Activated CD4-positive, CD25-positive, alpha-beta regulatory T cell treated with anti-CD3 and anti-CD28 coated beads, Interleukin-2, amount 50 U/mL, for 24 hours (primary cell): ENCODE results near the gene GHRH.

Source experiments
- ATAC-seq, 2 donors: fragments of 150-1000 bp; cut with Tn5 transposase; one replicate each; pipeline ENCODE4 v1.10.0; 2021; ENCODE audit warnings: mild to moderate bottlenecking in 1 of 2, moderate library complexity in 1 of 2

The GHRH gene

GRCh38 chr20:37260923-37261322 is 691 bp downstream of the GHRH start:
- no peak for ATAC-seq

GRCh38 chr20:37259865-37260264 is 1.7 kb downstream of the GHRH start:
- ATAC-seq, result no peak

GRCh38 chr20:37259031-37259430 is 2.6 kb downstream of the GHRH start:
- ATAC-seq, result no peak

- no peak for ATAC-seq
These were observed 3.6 kb downstream of the GHRH start for GRCh38 chr20:37257988-37258387.

GRCh38 chr20:37257530-37257929 is 4.1 kb downstream of the GHRH start:
- no peak for ATAC-seq

- ATAC-seq, result no peak
These were observed 5.3 kb downstream of the GHRH start for GRCh38 chr20:37256286-37256685.

- ATAC-seq, result no peak
These were observed 7.3 kb downstream of the GHRH start for GRCh38 chr20:37254114-37254878.

GRCh38 chr20:37253087-37253486 is 8.5 kb downstream of the GHRH start:
- ATAC-seq, result no peak

- no peak for ATAC-seq
These were observed 9.7 kb downstream of the GHRH start for GRCh38 chr20:37251825-37252477.

GRCh38 chr20:37249304-37249703 is 12.3 kb downstream of the GHRH start:
- no peak for ATAC-seq

- no peak for ATAC-seq
These were observed 14.1 kb downstream of the GHRH start for GRCh38 chr20:37247547-37247946.

GRCh38 chr20:37246736-37247135 is 14.9 kb downstream of the GHRH start:
- ATAC-seq, result no peak

- ATAC-seq, result no peak
These were observed 16.1 kb downstream of the GHRH start for GRCh38 chr20:37245216-37246150.

- no peak for ATAC-seq
These were observed 17.0 kb downstream of the GHRH start for GRCh38 chr20:37244572-37244957.

GRCh38 chr20:37243937-37244571 is 17.6 kb downstream of the GHRH start:
- ATAC-seq, result no peak

- no peak for ATAC-seq
These were observed 18.3 kb downstream of the GHRH start for GRCh38 chr20:37243076-37243936.

- ATAC-seq, result no peak
These were observed 19.1 kb downstream of the GHRH start for GRCh38 chr20:37242503-37242902.

- ATAC-seq, result no peak
These were observed 21.1 kb downstream of the GHRH start for GRCh38 chr20:37240337-37241067.

- ATAC-seq, result no peak
These were observed 22.6 kb downstream of the GHRH start for GRCh38 chr20:37238935-37239451.

- no peak for ATAC-seq
These were observed 23.2 kb downstream of the GHRH start for GRCh38 chr20:37238426-37238825.

GRCh38 chr20:37237656-37238055 is 24.0 kb downstream of the GHRH start:
- no peak for ATAC-seq
